GM06990 (cell line): ENCODE data around the gene EPHX1.

Source experiments
- DNase-seq: peaks from one replicate; pipeline ENCODE4 v3.0.0-alpha.2; 2011; ENCODE audit not compliant: insufficient read length; ENCODE audit errors: extremely low read depth
- H3K27me3 ChIP-seq: replicated peaks from 2 replicates; pipeline ENCODE4 v1.6.0; 2011; ENCODE audit warnings: low read length; ENCODE audit not compliant: control insufficient read depth, insufficient read depth
- H3K36me3 ChIP-seq: 2 replicates; pipeline ENCODE4 v1.5.1; 2011; ENCODE audit warnings: low read length; ENCODE audit not compliant: control insufficient read depth, insufficient read depth
- H3K4me3 ChIP-seq: replicated peaks from 2 replicates; pipeline ENCODE4 v1.5.1; 2011; ENCODE audit warnings: low read depth, mild to moderate bottlenecking, control low read depth, low read length
- CTCF ChIP-seq: IDR thresholded peaks from 2 replicates; pipeline ENCODE4 v1.5.1; 2011; ENCODE audit warnings: low read length, control low read depth, mild to moderate bottlenecking, inconsistent platforms; ENCODE audit not compliant: insufficient read depth, poor library complexity, severe bottlenecking

The EPHX1 gene

GRCh38 chr1:225770561-225771248 lies 39.2 kb upstream of the EPHX1 start:
- Histone ChIP-seq H3K36me3 (no peaks in the 10 kb centered on the region), H3K4me3 (no peak overlapping the region), H3K27me3 (no peaks in the 10 kb centered on the region)
- DNase-seq, result no peak
- no peak for TF ChIP-seq CTCF

GRCh38 chr1:225771661-225772322 lies 38.1 kb upstream of the EPHX1 start:
- Histone ChIP-seq H3K27me3 (no peaks in the 10 kb centered on the region), H3K4me3 (no peak overlapping the region), H3K36me3 (no peaks in the 10 kb centered on the region)
- DNase-seq, result no peak
- TF ChIP-seq CTCF, result no peak

GRCh38 chr1:225772323-225772768 lies 37.6 kb upstream of the EPHX1 start:
- Histone ChIP-seq H3K4me3 (no peak overlapping the region), H3K27me3 (no peaks in the 10 kb centered on the region), H3K36me3 (no peaks in the 10 kb centered on the region)
- DNase-seq, result no peak
- TF ChIP-seq CTCF, result peak; percentile 78

GRCh38 chr1:225772848-225773247 lies 37.1 kb upstream of the EPHX1 start:
- no peak for TF ChIP-seq CTCF
- H3K4me3 ChIP-seq, result no peak overlapping the region
- no peaks in the 10 kb centered on the region for H3K27me3 ChIP-seq

GRCh38 chr1:225774281-225775147 lies 35.4 kb upstream of the EPHX1 start:
- no peak for DNase-seq

More at GRCh38 chr1:225772848-225773247, 37.1 kb upstream of the EPHX1 start:
- DNase-seq, result no peak
- no peaks in the 10 kb centered on the region for H3K36me3 ChIP-seq

More at GRCh38 chr1:225774281-225775147, 35.4 kb upstream of the EPHX1 start:
- Histone ChIP-seq H3K36me3 (no peaks in the 10 kb centered on the region), H3K27me3 (no peaks in the 10 kb centered on the region), H3K4me3 (no peak overlapping the region)
- TF ChIP-seq CTCF, result no peak
